ENCODE results near the gene PDPK1. TPM values are rescaled to one million over a fixed set of nuclear protein-coding genes. Genes with fewer than 3 reads are reported as not detected.
A peak's percentile ranks its signal among the peaks of the same experiment; 100 is the strongest.

The PDPK1 gene
- total and polyA plus RNA-seq, 2 donors from 2014 or later: 14.3 to 52.3 TPM

DNA sequence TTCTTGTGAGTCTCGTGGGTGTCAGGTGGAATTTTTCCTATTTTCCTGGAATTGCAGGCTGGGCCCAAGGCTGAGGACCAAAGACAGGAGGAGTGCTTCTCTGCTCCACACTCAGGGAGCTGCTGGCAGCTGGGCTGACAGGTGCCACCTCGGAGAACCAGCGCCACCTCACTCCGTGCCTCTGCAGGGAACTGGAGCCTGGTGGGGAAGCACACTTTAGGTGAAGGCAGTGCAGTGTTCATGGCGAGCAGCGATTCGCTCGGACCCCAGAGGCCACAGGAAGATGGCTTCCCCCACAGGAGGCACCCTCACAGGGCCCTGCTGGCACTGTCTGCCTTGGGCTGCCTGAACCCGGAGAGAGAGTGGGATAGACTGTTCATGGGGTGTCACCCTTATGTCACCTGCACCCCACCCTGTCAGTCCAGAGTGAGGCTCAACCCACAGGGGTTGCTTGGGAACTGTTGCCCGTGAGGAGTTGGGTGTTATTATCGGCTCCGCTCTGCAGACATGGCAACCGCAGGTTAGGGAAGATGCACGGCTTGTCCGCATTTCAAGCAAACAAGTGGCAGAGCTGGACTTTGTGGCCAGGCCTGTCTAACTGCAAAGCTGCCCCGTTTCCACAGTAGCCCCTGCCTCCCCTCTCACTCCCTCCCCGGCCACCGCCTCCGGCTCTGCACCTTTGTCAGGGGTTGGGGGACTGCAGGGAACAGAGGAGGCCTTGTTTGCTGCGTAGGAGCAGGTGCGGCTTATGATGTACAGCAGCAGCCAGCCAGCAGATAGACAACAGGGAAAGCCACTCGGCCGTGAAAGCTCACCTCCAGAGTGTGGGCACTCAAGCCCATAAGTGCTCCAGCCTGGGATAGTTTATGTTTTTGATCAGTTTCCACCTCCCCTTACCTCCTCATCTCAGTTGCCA, 47.4 kb upstream of the PDPK1 start:
- H3K9me3 ChIP-seq (ENCODE audit: control insufficient read depth in 2 of 3, insufficient read depth in 1 of 3, low read length in 3 of 3): no peaks in the 10 kb centered on the region
- intact Hi-C loops (cut with DNase I): no loop called here
- TF ChIP-seq, protein P1, sequence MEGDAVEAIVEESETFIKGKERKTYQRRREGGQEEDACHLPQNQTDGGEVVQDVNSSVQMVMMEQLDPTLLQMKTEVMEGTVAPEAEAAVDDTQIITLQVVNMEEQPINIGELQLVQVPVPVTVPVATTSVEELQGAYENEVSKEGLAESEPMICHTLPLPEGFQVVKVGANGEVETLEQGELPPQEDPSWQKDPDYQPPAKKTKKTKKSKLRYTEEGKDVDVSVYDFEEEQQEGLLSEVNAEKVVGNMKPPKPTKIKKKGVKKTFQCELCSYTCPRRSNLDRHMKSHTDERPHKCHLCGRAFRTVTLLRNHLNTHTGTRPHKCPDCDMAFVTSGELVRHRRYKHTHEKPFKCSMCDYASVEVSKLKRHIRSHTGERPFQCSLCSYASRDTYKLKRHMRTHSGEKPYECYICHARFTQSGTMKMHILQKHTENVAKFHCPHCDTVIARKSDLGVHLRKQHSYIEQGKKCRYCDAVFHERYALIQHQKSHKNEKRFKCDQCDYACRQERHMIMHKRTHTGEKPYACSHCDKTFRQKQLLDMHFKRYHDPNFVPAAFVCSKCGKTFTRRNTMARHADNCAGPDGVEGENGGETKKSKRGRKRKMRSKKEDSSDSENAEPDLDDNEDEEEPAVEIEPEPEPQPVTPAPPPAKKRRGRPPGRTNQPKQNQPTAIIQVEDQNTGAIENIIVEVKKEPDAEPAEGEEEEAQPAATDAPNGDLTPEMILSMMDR (IDR thresholded peaks at IDR 0.05; ENCODE audit: borderline replicate concordance, extremely low read depth, insufficient read depth): no peak
- H3K4me1 ChIP-seq (ENCODE audit: control insufficient read depth in 2 of 3, insufficient read depth in 2 of 3, low read depth in 1 of 3, low read length in 3 of 3): peaks cover 2 to 43% (median 19%) of the 10 kb centered on the region in 3 donors
- H3K4me3 ChIP-seq (ENCODE audit: low read length in 3 of 3): no peak overlapping the region
- FAIRE-seq: no peak
- peak overlapping the region in 1 of 3 donors; percentile 9 for H3K9ac ChIP-seq (ENCODE audit: low read length in 3 of 3)
- no peaks in the 10 kb centered on the region for H3K27me3 ChIP-seq (ENCODE audit: control insufficient read depth, insufficient read depth, low read length)
- peak; percentile 74 to 83 (median 78) for DNase-seq
- H3K27ac ChIP-seq (ENCODE audit: low read depth in 2 of 2, low read length in 2 of 2): peak overlapping the region in 1 of 2 donors; percentile 16
- H3K36me3 ChIP-seq (ENCODE audit: control insufficient read depth in 2 of 3, insufficient read depth in 3 of 3, low read length in 3 of 3): peaks cover 0 to 3% (median 0%) of the 10 kb centered on the region in 3 donors

GRCh38 chr16:2492292-2492691, 45.5 kb upstream of the PDPK1 start:
- FAIRE-seq: no peak
- peaks cover 0 to 3% (median 0%) of the 10 kb centered on the region in 3 donors for H3K36me3 ChIP-seq (ENCODE audit: control insufficient read depth in 2 of 3, insufficient read depth in 3 of 3, low read length in 3 of 3)
- no peak overlapping the region for H3K4me3 ChIP-seq (ENCODE audit: low read length in 3 of 3)
- no peaks in the 10 kb centered on the region for H3K9me3 ChIP-seq (ENCODE audit: control insufficient read depth in 2 of 3, insufficient read depth in 1 of 3, low read length in 3 of 3)
- peak in 4 of 5 donors; percentile 30 to 62 (median 48) for DNase-seq
- H3K9ac ChIP-seq (ENCODE audit: low read length in 3 of 3): no peak overlapping the region
- TF ChIP-seq, protein P1 (IDR thresholded peaks at IDR 0.05; ENCODE audit: borderline replicate concordance, extremely low read depth, insufficient read depth): no peak
- intact Hi-C loops (cut with DNase I): no loop called here
- H3K27me3 ChIP-seq (ENCODE audit: control insufficient read depth, insufficient read depth, low read length): no peaks in the 10 kb centered on the region
- H3K4me1 ChIP-seq (ENCODE audit: control insufficient read depth in 2 of 3, insufficient read depth in 2 of 3, low read depth in 1 of 3, low read length in 3 of 3): peaks cover 1 to 39% (median 11%) of the 10 kb centered on the region in 3 donors
- H3K27ac ChIP-seq (ENCODE audit: low read depth in 2 of 2, low read length in 2 of 2): peak overlapping the region; percentile 67 to 85

DNA sequence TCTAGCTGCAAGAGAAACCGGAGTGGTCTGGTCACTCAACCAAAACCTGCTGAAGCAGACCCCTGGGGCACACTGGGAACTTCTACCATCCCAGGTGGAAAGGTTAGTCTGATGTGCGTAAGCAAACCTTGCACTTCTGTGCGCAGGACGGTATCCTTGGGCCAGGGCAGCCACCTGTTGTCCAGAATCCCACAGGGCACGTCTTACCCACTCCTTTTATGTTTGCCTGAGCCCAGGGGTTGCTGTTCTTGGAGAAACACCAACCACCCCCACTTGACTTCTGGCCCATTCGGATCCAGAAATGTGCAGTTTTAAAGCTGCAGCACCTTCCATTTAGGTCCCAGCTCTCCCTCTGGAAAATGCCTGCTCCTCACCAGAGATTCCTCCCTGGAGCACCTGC, 44.2 kb upstream of the PDPK1 start:
- no peak for DNase-seq
- no peaks in the 10 kb centered on the region for H3K9me3 ChIP-seq (ENCODE audit: control insufficient read depth in 2 of 3, insufficient read depth in 1 of 3, low read length in 3 of 3)
- no peaks in the 10 kb centered on the region for H3K27me3 ChIP-seq (ENCODE audit: control insufficient read depth, insufficient read depth, low read length)
- peaks cover 0 to 3% (median 0%) of the 10 kb centered on the region in 3 donors for H3K36me3 ChIP-seq (ENCODE audit: control insufficient read depth in 2 of 3, insufficient read depth in 3 of 3, low read length in 3 of 3)
- TF ChIP-seq, protein P1 (IDR thresholded peaks at IDR 0.05; ENCODE audit: borderline replicate concordance, extremely low read depth, insufficient read depth): no peak
- intact Hi-C loops (cut with DNase I): no loop called here
- H3K4me3 ChIP-seq (ENCODE audit: low read length in 3 of 3): no peak overlapping the region
- peak overlapping the region; percentile 16 to 70 for H3K27ac ChIP-seq (ENCODE audit: low read depth in 2 of 2, low read length in 2 of 2)
- peaks cover 0 to 43% (median 18%) of the 10 kb centered on the region in 3 donors for H3K4me1 ChIP-seq (ENCODE audit: control insufficient read depth in 2 of 3, insufficient read depth in 2 of 3, low read depth in 1 of 3, low read length in 3 of 3)
- no peak for FAIRE-seq
- no peak overlapping the region for H3K9ac ChIP-seq (ENCODE audit: low read length in 3 of 3)
